H1 (cell line): ENCODE data around the gene DSCAM. TPM values are rescaled to one million over a fixed set of nuclear protein-coding genes. Genes with fewer than 3 reads are reported as not detected.

ENCODE experiments used
- CBX5 ChIP-seq: fragments of 300-800, 300-1000 bp; sonication (generic); IDR thresholded peaks from 2 replicates; pipeline ENCODE4 v1.7.1; 2016; ENCODE audit warnings: antibody characterized with exemption, low read length, low read depth
- EP300 ChIP-seq, 2 experiments: IDR thresholded peaks; 1 replicate in 1 of 2; 2 replicates in 1 of 2; pipeline ENCODE4 v1.6.1; 2011 to 2012; ENCODE audit warnings: low read depth in 2 of 2, low read length in 2 of 2, mild to moderate bottlenecking in 2 of 2, borderline replicate concordance in 1 of 2, inconsistent platforms in 1 of 2, moderate library complexity in 1 of 2
- POU5F1 ChIP-seq: IDR thresholded peaks from 2 replicates; pipeline ENCODE4 v1.6.1; 2011; ENCODE audit warnings: low read depth, mild to moderate bottlenecking, low read length, moderate library complexity
- SIX5 ChIP-seq: IDR thresholded peaks from 2 replicates; pipeline ENCODE4 v1.6.1; 2011; ENCODE audit warnings: mild to moderate bottlenecking, low read depth, low read length
- SP4 ChIP-seq: IDR thresholded peaks from 2 replicates; pipeline ENCODE4 v1.6.1; 2012; ENCODE audit warnings: low read length, inconsistent platforms
- TCF12 ChIP-seq: IDR thresholded peaks from 2 replicates; pipeline ENCODE4 v1.6.1; 2011; ENCODE audit warnings: low read depth, mild to moderate bottlenecking, low read length
- polyA plus RNA-seq, 7 experiments: library from polyadenylated mRNA; depleted of rRNA in 3 of 7; stranded (reverse) in 5 of 7; unstranded in 2 of 7; fragments of >200 nt in 5 of 7; fragments of 200-250 nt in 2 of 7; gene quantifications; 1 replicate in 5 of 7; 2 replicates in 1 of 7; 4 replicates in 1 of 7; pipeline versions ENCODE4 v1.2.1 to v1.2.3, GENCODE V29; 2011 to 2013; ENCODE audit warnings: missing spikeins in 2 of 7, mixed read lengths in 2 of 7
- total RNA-seq: library from RNA; stranded (reverse); fragmentation: NEBNext Ultra II Directional; extraction: Animal tissue kit (Norgen Biotek cat#: 25700); gene quantifications from 2 replicates; pipeline ENCODE4 v1.2.1, GENCODE V29; 2021
- TF ChIP-seq, protein P1 (sequence below): IDR thresholded peaks from 2 replicates; pipeline ENCODE4 v1.6.1; 2011; ENCODE audit warnings: low read depth, mild to moderate bottlenecking, low read length; ENCODE audit not compliant: insufficient read depth

DSCAM gene
- total and polyA plus RNA-seq, 2 of the 8 experiments (the other 6 are each of a cell fraction or from before 2014, with no cell fraction given): 0.02 to 0.15 TPM

DNA sequence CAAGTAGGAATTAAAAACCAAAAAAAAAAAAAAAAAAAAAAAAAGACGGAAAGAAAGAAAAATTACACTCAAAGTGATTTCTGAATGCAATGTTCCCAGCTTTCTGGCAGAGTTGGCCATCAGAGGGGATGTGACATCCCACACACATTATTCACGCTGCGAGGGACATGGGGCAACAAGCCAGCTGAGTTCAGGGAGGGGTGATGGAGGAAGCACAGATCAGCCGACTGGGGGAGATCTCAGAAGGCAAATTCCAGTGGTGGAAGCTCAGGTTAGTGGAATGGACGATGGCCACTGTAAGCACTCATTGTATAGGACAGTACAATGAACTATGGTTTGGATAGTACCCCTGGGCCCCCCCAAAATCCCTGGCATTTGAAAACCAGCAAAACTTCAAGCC, 667.8 kb downstream of the DSCAM start (continued):
- TF ChIP-seq CBX5 (no peak), SP4 (no peak), EP300 (IDR thresholded peaks at IDR 0.05; ENCODE audit: borderline replicate concordance in 1 of 2, low read depth in 2 of 2, low read length in 2 of 2) (no peak), SIX5 (no peak), POU5F1 (no peak), TCF12 (no peak)
- TF ChIP-seq, protein P1, sequence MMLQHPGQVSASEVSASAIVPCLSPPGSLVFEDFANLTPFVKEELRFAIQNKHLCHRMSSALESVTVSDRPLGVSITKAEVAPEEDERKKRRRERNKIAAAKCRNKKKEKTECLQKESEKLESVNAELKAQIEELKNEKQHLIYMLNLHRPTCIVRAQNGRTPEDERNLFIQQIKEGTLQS: no peak
